GM12874 (cell line): ENCODE results near the gene PPP1R16B.

Experiments
- CTCF ChIP-seq: IDR thresholded peaks from 2 replicates; pipeline ENCODE4 v1.5.1; 2011; ENCODE audit warnings: low read depth, mild to moderate bottlenecking, control low read depth, low read length, moderate library complexity; ENCODE audit not compliant: insufficient read depth

The PPP1R16B gene

GRCh38 chr20:38875175-38875993, 69.9 kb downstream of the PPP1R16B start:
- TF ChIP-seq CTCF = no peak

GRCh38 chr20:38877483-38877882, 72.0 kb downstream of the PPP1R16B start:
- no peak for TF ChIP-seq CTCF

- TF ChIP-seq CTCF = no peak
Observed at GRCh38 chr20:38878866-38879265, 73.4 kb downstream of the PPP1R16B start.

GRCh38 chr20:38880952-38881735, 75.6 kb downstream of the PPP1R16B start:
- TF ChIP-seq CTCF = peak; percentile 25; the same call in 1 of the 2 replicates

GRCh38 chr20:38881806-38882440, 76.4 kb downstream of the PPP1R16B start:
- TF ChIP-seq CTCF = no peak

- TF ChIP-seq CTCF = no peak
Observed at GRCh38 chr20:38882600-38882999, 77.1 kb downstream of the PPP1R16B start.
